Stimulated activated CD4-positive, alpha-beta T cell treated with anti-CD3 and anti-CD28 coated beads, Interleukin-2, amount 100 ng/mL, for 48 hours (primary cell): ENCODE results near the gene POU2AF3.

Experiments
- DNase-seq, 2 donors: peaks; one replicate each; pipeline ENCODE4 v3.0.0-alpha.2; 2020

POU2AF3 gene

DNA sequence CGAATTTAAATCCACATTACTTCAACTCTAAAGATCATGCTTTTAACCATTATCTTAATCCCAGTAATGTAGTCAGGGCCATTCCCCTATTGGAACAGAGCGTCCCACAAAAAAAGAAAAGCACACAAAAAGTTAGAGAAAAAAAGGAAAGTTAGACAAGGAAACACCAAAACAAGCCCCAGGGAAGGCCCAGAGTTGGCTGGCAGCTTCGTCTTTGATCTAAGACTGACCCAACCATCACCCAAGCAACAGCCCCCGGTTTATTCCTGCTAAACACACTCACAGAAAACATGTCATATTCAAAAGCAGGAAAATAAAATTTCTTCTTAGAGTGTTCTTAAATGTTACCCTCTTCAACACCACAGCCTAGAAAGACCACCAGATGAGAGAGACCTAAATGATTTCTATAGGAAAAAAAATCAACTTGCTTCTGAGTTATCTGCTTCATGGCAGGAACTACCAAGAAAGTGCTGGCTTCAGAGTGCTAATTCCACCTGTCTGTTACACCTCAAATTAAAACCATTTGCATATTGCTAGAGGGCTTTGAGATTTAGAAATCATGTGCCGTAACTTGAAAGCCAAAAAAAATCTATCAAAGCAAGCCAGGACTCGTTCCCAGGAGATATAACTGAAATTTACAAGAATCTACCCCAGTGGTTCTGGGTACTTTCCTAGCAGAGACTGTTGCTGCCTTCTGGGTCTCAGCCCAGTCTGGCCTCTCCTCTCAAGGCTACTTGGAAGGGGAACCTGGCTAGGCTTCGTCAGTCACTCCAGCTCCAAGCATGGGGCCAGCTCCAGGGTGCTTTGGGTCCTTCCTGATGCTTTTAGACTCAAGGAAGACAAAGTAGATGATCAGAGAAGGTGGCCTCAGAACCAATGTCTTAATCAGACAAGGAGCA lies 31.2 kb downstream of the POU2AF3 start:
- DNase-seq: no peak

GRCh38 chr11:111330234-111330893 lies 32.0 kb downstream of the POU2AF3 start:
- DNase-seq: no peak

GRCh38 chr11:111331711-111332479 lies 33.5 kb downstream of the POU2AF3 start:
- no peak for DNase-seq

DNA sequence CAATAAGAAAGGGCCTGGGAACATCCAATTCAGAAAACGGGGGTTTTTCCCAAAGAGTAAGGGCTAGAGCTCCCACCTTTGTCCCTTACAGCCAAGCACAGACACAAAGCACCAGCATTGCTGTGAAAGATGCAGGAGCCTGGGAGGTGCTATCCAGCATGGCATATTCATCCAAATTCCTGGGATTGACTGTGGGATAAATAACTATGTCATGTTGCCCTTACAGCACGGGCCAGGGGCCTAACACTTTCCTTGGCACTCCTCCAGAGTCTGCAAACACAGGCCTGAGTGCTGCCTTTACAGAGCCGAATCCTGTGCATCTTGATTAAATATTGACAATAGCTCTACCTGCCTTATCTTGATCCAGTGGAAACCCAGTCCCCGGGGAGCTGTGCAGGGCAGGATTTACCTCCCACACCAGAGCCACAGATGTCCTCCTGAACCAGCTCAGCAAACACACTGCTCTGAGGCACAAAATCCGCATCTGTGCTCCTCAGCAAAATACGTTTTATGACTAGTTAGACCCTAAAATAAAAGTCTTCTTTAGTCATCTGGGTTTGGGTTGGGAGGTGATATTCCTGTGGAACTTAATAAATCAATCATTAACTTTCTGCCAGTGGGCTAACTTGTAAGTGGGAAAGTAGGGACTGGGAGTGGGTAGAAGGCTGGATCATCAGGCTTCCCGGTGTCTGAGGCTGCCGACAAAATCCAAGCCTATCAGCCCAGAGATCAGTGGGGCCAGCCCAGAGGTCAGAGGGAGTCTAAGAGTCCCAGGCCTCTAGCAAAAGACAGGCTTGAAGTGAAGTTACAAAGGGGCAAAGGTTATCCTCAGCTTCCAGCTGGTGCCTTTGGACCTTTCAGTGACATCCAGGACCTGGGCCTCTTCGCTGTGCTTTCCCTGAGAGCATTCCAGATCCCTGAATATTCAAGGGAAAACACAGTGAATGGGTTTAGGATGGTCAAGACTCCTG lies 36.5 kb downstream of the POU2AF3 start:
- no peak for DNase-seq

DNA sequence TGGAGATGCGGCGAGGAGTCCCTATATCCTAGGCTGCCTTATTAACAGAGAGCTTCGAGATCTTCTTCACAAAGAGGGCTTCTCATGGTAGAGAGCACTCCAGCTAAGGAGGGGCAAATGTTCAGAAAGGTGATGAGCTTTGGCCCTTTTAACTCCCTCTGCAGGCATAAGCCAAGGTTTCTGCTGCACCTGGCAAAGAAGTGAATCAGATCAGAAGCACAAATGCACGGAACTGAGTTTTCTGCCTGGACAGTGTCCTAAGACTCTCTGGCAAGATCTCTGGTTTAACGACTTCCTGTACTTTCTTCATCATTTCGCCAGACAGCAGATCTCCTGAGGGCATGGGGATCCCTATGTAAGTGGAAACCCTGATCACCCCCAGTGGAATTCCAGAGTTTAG lies 37.2 kb downstream of the POU2AF3 start:
- DNase-seq: no peak

GRCh38 chr11:111336062-111336461 lies 37.7 kb downstream of the POU2AF3 start:
- DNase-seq: no peak

DNA sequence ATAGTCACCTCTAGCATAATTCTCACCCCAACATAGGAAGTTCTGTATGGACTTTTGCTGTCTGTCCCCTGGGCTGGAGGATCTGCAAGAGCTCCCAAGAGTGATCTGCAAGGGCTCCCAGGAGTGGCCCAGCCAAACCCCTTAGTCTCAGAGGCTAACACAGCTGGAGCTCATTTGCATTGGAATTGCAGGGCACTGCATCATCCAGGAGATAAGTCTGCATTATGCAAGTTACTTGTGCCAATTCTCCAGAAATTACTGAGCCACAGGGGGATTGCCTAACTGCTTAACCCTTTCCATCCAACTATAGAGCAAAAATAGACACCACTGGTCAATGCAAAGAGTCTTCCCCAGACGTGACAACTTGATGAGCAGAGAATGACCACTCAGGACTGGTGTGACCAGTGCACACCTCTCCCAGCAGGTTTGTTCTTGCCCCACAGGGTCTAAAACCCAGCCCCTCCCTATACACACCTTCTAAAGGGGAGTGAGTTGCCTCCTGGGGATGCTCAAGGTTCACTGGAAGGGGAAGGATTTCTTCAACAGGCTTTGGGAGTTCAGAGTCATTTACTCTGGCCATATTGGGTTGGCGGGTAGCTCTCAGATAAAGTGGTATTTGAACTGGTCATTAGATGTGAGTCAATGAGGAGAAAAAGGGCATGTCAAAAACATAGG lies 38.4 kb downstream of the POU2AF3 start:
- no peak for DNase-seq

DNA sequence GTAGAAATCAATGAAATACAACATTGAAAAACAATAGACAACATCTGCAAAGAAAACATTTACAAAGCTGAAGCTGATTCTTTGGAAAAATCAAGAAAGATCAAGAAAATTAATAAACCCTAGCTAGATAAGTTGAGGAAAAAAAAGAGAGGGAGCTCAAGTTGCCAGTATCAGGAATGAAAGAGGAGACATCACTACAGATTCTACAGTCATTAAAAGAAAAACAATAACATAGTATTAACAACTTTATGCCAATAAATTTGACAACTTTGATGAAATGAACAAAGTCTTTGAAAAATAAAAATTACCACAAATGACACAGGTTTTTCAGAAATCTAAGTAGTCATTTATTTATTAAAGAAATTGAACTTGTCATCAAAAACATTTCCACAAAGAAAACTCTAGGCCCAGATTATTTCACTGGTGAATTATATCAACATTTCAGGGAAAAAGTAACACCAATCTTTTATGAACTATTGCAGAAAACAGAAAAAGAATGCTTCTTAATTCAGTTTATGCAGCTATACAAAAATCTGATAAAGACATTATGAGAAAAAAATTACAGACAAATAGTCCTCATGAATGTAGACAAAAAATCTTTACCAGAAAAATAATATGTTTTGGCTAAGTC lies 41.5 kb downstream of the POU2AF3 start:
- no peak for DNase-seq

DNA sequence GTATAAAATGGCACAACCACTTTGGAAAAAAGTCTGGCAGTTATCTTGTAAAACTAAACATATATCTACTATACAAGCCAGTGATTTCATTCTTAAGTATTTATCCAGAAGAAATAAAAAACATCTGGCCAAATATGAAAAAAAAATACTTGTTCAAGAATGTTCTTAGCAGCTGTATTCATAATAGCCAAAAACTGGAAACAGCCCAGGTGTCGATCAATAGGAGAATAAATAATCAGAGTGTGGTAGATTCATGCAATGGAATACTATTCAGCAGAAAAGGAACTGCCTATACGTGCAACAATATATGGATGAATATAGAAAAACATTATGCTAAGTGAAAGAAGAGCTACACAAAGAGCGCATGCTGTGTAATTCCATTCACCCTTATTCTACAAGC lies 44.0 kb downstream of the POU2AF3 start:
- DNase-seq: no peak

DNA sequence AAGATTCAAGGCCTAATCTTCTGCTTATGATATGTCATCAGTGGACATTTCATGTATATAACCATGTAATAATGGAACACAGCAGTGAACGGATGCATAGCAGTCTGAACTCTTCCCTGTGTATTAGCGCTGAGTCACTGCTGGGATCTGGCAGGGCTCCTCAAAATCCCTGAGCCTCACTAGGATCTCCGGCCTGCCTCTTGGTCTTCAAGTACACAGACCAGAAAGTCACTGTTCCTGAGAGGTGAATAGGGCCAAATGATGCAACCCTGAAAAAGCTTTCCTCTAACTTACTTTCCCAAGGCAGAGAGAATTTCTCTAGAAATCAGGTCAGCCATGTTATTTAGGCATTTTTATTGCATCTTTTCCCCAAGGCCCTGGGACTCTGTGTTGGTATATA lies 45.7 kb downstream of the POU2AF3 start:
- DNase-seq: no peak

DNA sequence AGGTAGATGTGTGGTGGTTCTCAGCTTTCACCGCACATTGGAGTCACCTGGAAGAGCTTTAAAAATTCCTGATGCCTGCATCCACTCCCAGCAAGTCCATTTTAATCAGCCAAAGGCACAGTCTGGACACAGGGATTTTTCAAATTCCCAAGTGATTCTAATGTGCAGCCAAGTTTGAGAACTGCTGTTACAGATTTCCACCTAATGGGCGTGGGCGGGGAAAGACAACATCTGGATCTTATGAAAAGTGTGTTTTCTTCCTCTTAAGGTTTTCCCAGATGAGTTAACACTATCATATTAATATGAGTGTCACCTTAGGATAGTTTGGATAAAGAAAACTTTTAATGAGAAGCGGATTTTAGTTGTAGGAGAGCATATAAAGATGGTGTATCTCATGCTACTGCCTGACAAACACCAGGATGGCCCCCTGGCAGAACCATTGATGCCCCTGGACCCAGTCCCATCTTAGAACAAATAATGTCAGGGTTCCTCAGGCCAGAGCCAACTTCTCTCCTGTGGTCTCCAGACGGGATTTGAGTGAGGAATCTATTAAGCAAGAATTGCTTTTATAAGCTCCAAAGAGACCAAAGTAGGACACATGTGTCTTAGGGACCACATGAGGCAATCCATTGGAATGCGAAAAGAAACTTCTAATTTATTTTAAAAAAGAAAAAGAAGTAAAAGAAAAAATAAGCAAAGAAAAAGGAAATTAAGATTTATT lies 48.8 kb downstream of the POU2AF3 start:
- no peak for DNase-seq

- no peak for DNase-seq
Measured at GRCh38 chr11:111347723-111348115, 49.4 kb downstream of the POU2AF3 start.

DNA sequence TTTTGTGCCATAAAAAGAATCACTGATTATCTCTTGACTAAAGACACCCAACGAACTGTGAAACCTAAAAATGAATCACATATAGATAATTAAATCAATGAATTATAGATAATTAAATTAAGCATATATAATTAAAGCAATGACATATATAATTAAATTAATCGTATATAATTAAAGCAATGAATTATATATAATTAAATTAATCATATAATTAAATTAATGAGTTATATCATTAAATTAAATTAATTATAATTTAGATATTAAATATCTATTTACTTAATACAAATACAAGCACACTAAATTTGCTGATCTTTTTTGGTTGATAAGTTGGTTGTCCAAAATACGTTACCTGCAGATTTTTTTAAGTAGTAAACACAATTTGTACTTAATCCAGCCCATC lies 49.8 kb downstream of the POU2AF3 start:
- DNase-seq: no peak

DNA sequence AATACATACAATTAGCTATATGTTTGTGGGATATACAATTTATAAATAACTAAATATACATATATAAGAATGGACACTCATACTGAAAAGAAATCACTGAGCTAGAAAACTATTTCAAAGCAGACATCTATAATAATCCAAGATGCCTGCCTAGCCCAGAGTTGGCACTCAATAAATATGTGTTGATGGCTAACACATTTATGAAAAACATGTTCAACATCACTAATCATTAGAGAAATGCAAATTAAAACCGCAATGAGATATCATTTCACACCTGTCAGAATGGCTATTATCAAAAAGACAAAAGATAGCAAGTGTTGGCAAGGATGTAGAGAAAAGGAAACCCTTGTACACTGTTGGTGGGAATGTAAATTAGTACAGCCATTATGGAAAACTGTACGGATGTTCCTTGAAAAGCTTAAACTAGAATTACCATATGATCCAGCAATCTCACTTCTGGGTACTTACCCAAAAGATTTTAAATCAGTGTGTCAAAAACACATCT lies 50.9 kb downstream of the POU2AF3 start:
- no peak for DNase-seq

GRCh38 chr11:111350811-111351210 lies 52.5 kb downstream of the POU2AF3 start:
- DNase-seq: no peak

GRCh38 chr11:111351374-111352055 lies 53.2 kb downstream of the POU2AF3 start:
- no peak for DNase-seq

DNA sequence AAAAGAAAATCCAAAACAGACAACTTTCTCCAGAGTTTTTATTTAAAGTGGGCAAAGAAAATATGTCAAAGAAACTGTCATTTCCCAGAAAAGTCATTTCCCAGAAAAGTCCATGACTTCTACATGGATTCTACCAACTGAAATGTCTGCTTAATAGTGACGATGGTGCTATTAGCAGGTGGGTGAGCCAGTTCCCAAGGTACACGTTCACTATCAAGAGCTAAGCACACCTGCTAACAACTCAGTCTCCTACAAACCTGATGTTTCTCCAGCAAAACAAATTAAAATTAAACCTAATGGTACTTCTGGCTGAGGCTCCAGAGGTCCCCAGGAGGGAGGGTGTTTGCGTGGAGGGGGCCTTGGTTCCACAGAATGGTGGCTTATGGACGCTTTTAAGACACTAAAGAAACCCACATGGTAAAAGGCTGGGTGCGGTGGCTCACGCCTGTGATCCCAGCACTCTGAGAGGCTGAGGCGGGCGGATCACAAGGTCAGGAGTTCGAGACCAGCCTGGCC lies 53.9 kb downstream of the POU2AF3 start:
- no peak for DNase-seq

DNA sequence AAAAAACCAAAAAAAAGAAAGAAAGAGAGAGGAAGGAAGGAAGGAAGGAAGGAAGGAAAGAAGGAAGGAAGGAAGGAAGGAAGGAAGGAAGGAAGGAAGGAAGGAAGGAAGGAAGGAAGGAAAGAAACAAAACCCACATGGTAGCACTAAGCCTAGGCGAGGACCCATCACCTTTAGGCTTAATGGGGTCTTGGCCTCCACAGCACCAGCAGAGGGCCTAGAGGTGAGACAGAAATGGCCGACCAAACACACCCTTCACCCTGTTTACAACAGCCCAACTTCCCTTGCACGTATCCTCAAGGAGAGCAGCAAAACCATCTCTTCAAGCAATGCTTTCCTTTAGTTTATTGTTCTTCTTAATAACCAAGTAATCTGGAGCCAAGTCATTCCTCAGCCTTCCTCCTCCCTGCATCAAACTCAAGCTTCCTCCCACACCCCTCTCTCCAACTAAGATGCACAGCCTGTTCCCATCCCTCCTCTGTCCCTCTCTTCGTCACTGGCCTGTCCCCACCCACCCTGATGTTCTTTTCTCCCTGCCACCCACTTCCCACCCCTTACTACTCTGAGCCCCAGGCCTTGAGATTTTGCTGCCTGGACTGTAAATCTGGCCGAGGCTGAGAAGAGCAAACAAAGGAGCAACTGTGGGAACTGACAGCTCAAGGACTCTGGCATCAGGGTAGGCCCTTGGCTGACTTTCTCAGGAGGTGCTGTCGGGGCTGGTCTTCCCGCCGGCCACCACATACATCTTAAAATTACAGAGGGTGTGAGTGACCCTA lies 54.8 kb downstream of the POU2AF3 start:
- no peak for DNase-seq
